ENCODE measurements around the gene GPX2. TPM values are rescaled to one million over a fixed set of nuclear protein-coding genes. Genes with fewer than 3 reads are reported as not detected.

The GPX2 gene
- total RNA-seq, 1 donor from 2014 or later = not detected

- no peak overlapping the region for H3K27ac ChIP-seq
- H3K27me3 ChIP-seq (ENCODE audit: low read depth) = no peaks in the 10 kb centered on the region
- TF ChIP-seq CTCF (IDR thresholded peaks at IDR 0.05) = no peak
- DNase-seq = no peak
- no peak overlapping the region for H3K4me3 ChIP-seq
- intact Hi-C loops (cut with DNase I) = no loop called here
- peaks cover 12% of the 10 kb centered on the region for H3K4me1 ChIP-seq
- no peak for ATAC-seq
- no peaks in the 10 kb centered on the region for H3K9me3 ChIP-seq
- H3K36me3 ChIP-seq = no peaks in the 10 kb centered on the region
Observed at GRCh38 chr14:64968167-64968566, 25.6 kb upstream of the GPX2 start.

GRCh38 chr14:64966976-64967375 is 24.4 kb upstream of the GPX2 start:
- H3K4me3 ChIP-seq = no peak overlapping the region
- no peak for TF ChIP-seq CTCF (IDR thresholded peaks at IDR 0.05)
- H3K4me1 ChIP-seq = peaks cover 12% of the 10 kb centered on the region
- no peak overlapping the region for H3K27ac ChIP-seq
- H3K36me3 ChIP-seq = no peaks in the 10 kb centered on the region
- peak; percentile 71 for DNase-seq
- no peaks in the 10 kb centered on the region for H3K9me3 ChIP-seq
- intact Hi-C loops (cut with DNase I) = no loop called here
- ATAC-seq = peak; percentile 71 to 78
- H3K27me3 ChIP-seq (ENCODE audit: low read depth) = no peaks in the 10 kb centered on the region

- no peak for DNase-seq
- no peaks in the 10 kb centered on the region for H3K9me3 ChIP-seq
- intact Hi-C loops (cut with DNase I) = no loop called here
- H3K4me1 ChIP-seq = no peaks in the 10 kb centered on the region
- H3K27me3 ChIP-seq (ENCODE audit: low read depth) = no peaks in the 10 kb centered on the region
- no peak overlapping the region for H3K27ac ChIP-seq
- no peaks in the 10 kb centered on the region for H3K36me3 ChIP-seq
- TF ChIP-seq CTCF (IDR thresholded peaks at IDR 0.05) = no peak
- H3K4me3 ChIP-seq = no peak overlapping the region
- no peak for ATAC-seq
Observed at GRCh38 chr14:64965356-64966000, 22.9 kb upstream of the GPX2 start.

DNA sequence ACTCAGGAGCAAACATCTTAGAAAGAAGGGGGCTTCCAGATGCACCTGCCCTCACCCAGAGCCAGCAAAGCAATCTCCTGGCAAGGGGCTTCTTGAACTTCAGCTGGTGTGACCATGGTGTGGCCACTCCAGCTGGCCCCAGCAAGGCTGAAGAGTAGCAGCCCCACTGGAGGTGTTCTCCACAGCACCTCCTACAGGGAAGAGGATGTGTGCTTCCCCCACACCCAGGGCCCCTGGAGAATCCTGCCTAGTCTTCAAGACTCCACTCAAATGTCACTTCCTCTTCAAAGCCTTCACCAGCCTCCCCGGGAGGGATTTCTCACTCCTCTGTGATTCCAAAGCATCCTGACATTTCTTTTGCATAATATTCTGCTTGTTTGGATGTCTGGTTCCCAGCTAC is 21.1 kb upstream of the GPX2 start:
- Histone ChIP-seq H3K9me3 (no peaks in the 10 kb centered on the region), H3K27me3 (ENCODE audit: low read depth) (no peaks in the 10 kb centered on the region), H3K27ac (no peak overlapping the region), H3K4me3 (no peak overlapping the region), H3K36me3 (no peaks in the 10 kb centered on the region), H3K4me1 (no peaks in the 10 kb centered on the region)
- intact Hi-C loops (cut with DNase I) = no loop called here
- ATAC-seq (no peak), DNase-seq (no peak)
- TF ChIP-seq CTCF (IDR thresholded peaks at IDR 0.05) = no peak

DNA sequence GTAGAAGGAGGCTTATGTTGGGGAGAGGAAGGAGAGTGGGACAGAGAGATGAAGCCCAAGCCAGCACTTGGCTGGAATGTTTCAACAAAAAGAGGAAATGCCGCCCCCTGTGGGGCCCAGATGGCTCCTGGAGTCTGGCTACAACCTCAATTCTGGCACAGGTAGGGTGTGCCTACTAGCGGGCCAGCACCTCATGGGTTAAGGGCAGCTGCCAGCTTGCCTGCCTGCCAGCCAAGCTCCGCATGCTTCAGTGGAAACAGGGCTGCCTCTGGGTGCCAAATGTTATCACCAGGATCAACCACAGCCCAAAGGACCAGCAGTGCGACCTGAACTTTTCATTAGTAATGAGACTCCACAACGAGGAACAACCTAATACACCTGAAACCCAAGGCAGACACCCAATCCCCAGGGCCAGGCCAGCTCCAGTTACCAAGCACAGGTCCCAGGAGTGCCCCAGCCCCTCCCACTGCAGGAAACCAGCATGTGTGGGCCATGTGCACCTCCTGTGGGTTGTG is 18.3 kb upstream of the GPX2 start:
- Histone ChIP-seq H3K4me1 (no peaks in the 10 kb centered on the region), H3K27ac (no peak overlapping the region), H3K4me3 (no peak overlapping the region), H3K36me3 (no peaks in the 10 kb centered on the region), H3K27me3 (ENCODE audit: low read depth) (no peaks in the 10 kb centered on the region), H3K9me3 (no peaks in the 10 kb centered on the region)
- ATAC-seq (no peak), DNase-seq (no peak)
- no peak for TF ChIP-seq CTCF (IDR thresholded peaks at IDR 0.05)
- intact Hi-C loops (cut with DNase I) = no loop called here
